GM13977 (cell line): ENCODE measurements around the gene NPAS3.

Source experiments
- DNase-seq: peaks from one replicate; pipeline ENCODE4 v3.0.0; 2012; ENCODE audit warnings: low spot score
- in situ Hi-C: fragments of 300-500 bp; cut with MboI; formaldehyde crosslinking; loops from one replicate; pipeline ENCODE4 v1.12.0; 2022; ENCODE audit warnings: low sequenced_read_pairs, low pct_unique_long_range_greater_than_20kb, mixed read lengths, inconsistent platforms; ENCODE audit not compliant: unreplicated experiment
- TF ChIP-seq, protein P1 (sequence below): IDR thresholded peaks from 2 replicates; pipeline ENCODE4 v1.5.1; 2012; ENCODE audit warnings: mild to moderate bottlenecking, control low read depth; ENCODE audit not compliant: insufficient read depth; ENCODE audit errors: extremely low read depth, missing control alignments

Gene NPAS3

DNA sequence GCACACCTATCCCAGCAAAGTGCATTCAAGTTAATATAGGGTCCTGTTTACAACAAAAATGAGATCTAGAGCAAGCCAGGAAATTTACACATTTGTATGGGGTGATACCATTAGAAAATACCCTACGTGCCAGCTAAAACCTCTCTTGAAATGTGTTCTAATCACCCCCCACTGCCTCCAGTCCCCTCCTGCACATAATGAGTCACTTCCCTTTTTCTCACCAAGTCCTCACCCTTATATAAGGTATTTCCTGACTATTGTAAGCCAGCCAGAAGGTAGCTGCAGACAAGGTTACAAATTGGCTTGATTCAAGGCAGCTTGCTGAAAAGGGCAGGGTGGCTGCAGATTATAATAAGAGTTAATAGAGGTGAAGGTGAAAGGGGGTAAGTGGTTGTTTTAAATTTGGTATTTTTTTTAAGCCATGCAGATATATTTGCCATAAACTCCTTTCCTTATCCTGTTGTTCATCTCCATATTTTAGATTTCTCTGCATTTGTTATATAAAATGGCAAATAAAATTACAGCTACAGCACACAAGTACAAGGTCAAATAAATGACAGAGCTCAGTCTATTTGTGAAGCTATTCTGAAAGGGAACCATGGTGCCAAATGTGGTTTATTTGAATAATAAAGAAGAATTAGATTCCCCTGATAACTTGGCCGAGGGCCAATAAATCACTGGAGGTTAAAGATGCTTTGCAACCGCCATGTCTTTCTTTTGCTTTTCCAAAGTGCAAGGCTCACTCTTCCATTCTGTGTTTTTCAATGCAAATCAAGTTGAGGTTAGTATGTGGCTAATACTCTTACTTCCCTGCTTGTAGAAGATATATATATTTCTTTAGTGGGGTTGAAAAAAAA lies 626.3 kb downstream of the NPAS3 start:
- TF ChIP-seq, protein P1, sequence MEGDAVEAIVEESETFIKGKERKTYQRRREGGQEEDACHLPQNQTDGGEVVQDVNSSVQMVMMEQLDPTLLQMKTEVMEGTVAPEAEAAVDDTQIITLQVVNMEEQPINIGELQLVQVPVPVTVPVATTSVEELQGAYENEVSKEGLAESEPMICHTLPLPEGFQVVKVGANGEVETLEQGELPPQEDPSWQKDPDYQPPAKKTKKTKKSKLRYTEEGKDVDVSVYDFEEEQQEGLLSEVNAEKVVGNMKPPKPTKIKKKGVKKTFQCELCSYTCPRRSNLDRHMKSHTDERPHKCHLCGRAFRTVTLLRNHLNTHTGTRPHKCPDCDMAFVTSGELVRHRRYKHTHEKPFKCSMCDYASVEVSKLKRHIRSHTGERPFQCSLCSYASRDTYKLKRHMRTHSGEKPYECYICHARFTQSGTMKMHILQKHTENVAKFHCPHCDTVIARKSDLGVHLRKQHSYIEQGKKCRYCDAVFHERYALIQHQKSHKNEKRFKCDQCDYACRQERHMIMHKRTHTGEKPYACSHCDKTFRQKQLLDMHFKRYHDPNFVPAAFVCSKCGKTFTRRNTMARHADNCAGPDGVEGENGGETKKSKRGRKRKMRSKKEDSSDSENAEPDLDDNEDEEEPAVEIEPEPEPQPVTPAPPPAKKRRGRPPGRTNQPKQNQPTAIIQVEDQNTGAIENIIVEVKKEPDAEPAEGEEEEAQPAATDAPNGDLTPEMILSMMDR = no peak
- DNase-seq = peak; percentile 6
- in situ Hi-C loops = no loop called here

DNA sequence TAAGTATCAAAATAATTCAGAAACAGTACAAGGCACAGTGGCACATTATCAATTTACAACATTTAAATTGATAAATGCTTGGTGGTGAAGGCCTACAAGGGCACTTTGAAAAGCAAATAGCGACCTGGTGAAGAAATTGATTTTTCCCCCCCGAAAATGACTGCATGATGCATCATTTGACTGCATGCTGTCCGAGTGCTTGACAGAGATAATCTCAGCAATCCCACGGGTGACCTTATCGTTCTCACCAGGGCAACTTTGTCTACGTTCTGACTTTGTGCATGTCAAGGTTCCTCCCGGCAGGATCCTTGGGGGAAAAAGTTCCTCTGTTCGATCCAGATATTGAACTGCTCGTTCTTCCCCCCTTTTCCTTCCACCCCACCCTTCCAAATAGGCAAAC lies 627.4 kb downstream of the NPAS3 start:
- TF ChIP-seq, protein P1 = no peak
- in situ Hi-C loops = no loop called here
- no peak for DNase-seq

DNA sequence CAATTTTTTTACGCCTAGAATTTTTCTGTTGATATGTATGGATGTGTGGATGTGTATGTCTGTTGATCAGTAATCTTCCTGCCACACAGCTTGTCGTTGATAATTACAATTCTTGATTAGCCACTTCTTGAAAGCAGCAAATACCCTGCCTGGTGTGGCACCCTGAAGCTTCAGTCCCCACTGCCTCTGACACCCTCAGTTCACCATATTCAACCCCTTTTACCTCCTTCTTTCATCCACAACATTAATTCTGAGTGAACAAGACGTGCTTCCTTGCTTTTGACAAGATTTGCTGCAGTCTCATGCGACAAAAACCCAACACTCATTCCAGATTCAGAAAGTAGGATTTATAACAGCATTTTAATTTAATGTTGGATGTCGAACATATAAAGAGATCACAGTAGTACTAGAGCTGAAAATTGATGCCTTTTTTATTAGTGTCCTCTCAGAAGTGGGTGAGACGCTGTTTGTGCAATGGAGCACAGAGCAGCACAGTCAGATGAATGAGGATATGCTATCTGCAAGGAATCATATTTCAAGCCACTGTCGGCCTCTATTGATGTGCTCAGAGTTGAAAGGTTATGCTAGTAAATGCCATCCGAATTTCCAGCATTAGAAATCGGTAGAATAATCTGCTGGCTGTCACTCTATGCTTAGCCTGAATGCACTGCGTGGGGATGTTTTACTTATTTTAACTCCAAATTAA lies 628.5 kb downstream of the NPAS3 start:
- in situ Hi-C loops = no loop called here
- TF ChIP-seq, protein P1 = no peak
- DNase-seq = no peak

DNA sequence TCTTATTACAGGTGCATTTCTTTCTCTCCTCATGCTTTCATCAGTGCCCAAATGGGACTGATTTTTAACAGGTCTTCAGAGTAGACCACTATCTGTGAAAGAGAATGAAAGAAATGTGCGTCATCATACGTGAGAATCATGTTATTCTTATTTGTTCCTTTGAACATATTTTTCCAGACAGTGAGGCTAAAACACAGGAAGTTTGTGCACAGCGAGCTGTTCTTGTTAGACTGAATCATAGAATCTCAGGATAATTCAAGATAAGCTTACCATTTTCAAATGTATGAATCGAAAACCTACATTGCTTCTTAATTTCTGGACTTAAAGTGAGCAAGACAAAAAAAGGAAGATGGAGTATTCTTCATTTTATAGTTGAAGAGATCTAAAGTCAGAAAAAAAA lies 629.1 kb downstream of the NPAS3 start:
- in situ Hi-C loops = no loop called here
- TF ChIP-seq, protein P1 = no peak
- DNase-seq = no peak

DNA sequence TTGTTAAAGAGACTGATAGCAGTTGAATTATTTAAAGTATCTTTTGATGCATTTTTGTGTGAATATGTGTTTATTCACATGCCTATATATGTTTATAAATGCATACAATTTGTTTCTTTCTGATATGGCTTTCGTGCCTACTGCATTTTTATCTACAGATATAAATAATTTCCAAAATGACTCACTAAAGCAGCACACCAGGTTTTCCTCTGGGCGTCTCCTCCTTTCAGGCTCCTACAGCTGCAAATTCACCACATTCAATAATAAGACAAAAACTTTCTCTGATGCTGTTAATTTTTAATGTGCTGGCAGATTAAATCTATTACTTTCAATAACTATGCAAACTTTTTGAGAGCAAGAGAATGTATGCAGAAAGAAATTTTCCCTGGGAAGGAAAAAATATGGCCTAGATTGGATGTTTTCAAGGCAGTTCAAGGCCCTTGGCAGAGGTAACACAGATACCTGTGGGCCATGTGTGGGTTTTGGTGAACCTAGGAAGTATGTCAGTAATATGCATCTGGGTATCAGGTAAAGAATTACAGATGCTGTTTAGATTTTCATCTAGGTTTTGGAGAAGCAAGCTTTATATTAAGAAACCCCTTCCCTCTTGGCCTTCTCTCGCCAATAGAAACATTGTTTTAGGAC lies 630.4 kb downstream of the NPAS3 start:
- no peak for DNase-seq
- TF ChIP-seq, protein P1 = no peak
- in situ Hi-C loops = no loop called here

DNA sequence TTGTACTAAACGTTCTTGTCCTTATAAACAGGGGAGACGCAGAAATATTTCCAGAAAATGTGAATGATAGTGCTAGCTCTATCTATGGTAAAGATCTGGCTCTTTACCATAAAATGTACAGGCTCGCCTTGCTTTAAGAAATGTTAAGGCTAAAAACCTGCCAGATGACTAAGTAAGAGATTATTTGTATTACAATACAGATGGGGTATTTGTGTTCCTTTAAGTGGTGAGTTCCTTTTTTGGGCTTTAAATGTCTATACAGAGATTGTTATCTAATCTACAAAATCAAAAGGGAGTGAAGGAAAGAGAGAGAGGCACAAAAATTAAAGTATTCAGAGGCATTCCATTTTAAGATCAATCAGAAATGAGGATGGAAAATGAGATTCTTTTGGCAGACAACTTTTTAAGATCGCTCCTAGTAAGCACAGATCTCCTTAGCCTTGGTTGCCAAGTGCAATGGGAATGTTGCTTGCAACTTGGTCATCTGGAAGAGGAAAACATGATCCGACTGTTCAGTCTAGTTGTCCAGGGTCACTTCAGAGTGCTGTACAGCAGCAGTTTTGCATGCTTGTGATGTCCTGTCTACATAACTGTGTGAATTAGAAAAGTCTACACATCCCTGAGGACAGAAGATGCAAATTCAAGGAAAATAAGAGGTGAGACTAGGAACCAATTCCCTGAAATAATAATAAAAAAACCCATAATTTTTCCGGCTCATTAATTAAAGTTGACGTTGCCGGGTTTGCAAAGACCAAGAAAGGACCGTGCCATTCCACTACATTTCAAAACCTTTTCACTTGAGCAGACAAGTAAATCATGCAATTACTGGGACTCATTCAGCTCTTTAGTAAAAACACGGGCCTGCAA lies 631.4 kb downstream of the NPAS3 start:
- TF ChIP-seq, protein P1 = no peak
- DNase-seq = no peak
- in situ Hi-C loops = no loop called here
